Measurements from ENCODE around the gene HEPH.

DNA sequence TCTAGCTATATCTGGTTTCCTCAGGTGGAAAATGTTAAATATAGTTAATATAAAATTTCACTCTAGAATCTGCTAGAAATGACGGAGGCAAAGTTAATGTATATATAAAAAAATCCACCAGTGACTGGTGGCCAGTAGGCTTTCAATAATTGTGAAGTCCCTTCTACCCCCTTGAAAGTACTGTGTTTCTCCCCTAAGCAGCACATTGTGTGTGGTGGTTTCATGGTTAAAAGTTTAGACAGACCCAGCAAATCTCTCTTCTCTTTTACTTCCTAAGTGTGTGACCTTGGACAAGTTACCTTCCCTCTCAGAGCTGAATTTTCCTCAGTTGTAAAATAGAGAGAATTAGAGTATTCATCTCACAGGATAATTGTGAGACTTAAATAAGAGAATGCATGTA is 600 bp upstream of the HEPH start:
- TF ChIP-seq, protein P1, sequence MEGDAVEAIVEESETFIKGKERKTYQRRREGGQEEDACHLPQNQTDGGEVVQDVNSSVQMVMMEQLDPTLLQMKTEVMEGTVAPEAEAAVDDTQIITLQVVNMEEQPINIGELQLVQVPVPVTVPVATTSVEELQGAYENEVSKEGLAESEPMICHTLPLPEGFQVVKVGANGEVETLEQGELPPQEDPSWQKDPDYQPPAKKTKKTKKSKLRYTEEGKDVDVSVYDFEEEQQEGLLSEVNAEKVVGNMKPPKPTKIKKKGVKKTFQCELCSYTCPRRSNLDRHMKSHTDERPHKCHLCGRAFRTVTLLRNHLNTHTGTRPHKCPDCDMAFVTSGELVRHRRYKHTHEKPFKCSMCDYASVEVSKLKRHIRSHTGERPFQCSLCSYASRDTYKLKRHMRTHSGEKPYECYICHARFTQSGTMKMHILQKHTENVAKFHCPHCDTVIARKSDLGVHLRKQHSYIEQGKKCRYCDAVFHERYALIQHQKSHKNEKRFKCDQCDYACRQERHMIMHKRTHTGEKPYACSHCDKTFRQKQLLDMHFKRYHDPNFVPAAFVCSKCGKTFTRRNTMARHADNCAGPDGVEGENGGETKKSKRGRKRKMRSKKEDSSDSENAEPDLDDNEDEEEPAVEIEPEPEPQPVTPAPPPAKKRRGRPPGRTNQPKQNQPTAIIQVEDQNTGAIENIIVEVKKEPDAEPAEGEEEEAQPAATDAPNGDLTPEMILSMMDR (IDR thresholded peaks at IDR 0.05): no peak
- no peak for TF ChIP-seq POLR2AphosphoS5 (IDR thresholded peaks at IDR 0.05)
- TF ChIP-seq POLR2A (IDR thresholded peaks at IDR 0.05): no peak
- TF ChIP-seq EP300 (IDR thresholded peaks at IDR 0.05): no peak
